Sigmoid colon (tissue), 7 donors: ENCODE data around the gene EPSTI1. TPM values are rescaled to one million over a fixed set of nuclear protein-coding genes. Genes with fewer than 3 reads are reported as not detected.

Experiments
- DNase-seq: peaks from one replicate; pipeline ENCODE4 v3.0.0-alpha.2; 2019
- H3K27ac ChIP-seq, 4 donors: fragments of 200-600 bp; sonication (generic); one replicate each; pipeline ENCODE4 v1.5.1; 2016 to 2019; ENCODE audit warnings: mild to moderate bottlenecking in 1 of 4
- H3K27me3 ChIP-seq, 3 donors: fragments of 200-600 bp; sonication (generic); one replicate each; pipeline ENCODE4 v1.5.1; 2019; ENCODE audit warnings: mild to moderate bottlenecking in 1 of 3
- H3K36me3 ChIP-seq, 4 donors: fragments of 200-600 bp; sonication (generic); one replicate each; pipeline ENCODE4 v1.5.1; 2016 to 2019
- H3K4me1 ChIP-seq, 4 donors: fragments of 200-600 bp; sonication (generic); one replicate each; pipeline ENCODE4 v1.5.1; 2017 to 2019
- H3K4me3 ChIP-seq, 4 donors: fragments of 200-600 bp; sonication (generic); one replicate each; pipeline ENCODE4 v1.5.1; 2017 to 2019; ENCODE audit warnings: mild to moderate bottlenecking in 2 of 4, moderate library complexity in 1 of 4
- H3K9me3 ChIP-seq, 4 donors: fragments of 200-600 bp in 3 of 4; sonication (generic) in 3 of 4; one replicate each; pipeline versions ENCODE4 v1.5.1 to v1.6.1; 2013 to 2019
- CTCF ChIP-seq, 4 experiments: fragments of 450-650 bp in 3 of 4; fragments of 200-600 bp in 1 of 4; IDR thresholded peaks; one replicate each; pipeline ENCODE4 v1.5.1; 2016 to 2019; ENCODE audit warnings: antibody characterized with exemption in 4 of 4, mild to moderate bottlenecking in 3 of 4, moderate library complexity in 2 of 4
- EP300 ChIP-seq, 4 donors: sonication (generic); formaldehyde crosslinking; IDR thresholded peaks; one replicate each; pipeline ENCODE4 v1.6.1; 2017; ENCODE audit warnings: antibody characterized with exemption in 4 of 4
- POLR2A ChIP-seq, 2 donors: fragments of 450-650 bp; IDR thresholded peaks; one replicate each; pipeline ENCODE4 v1.6.1; 2016; ENCODE audit warnings: antibody characterized with exemption in 2 of 2, mild to moderate bottlenecking in 2 of 2, moderate library complexity in 2 of 2
- POLR2AphosphoS5 ChIP-seq, 4 donors: sonication (generic); formaldehyde crosslinking; IDR thresholded peaks; one replicate each; pipeline ENCODE4 v1.6.1; 2017; ENCODE audit warnings: antibody characterized with exemption in 4 of 4
- WGBS, 2 donors: extraction: QIAGEN DNeasy Blood & Tissue Kit; methylation state at CpG; one replicate each; pipeline ENCODE4 v1.1.7; 2013; 5-methylcytosine and 5-hydroxymethylcytosine counted together
- intact Hi-C: fragments of 100-400 bp; cut with DNase I; formaldehyde crosslinking; loops from one replicate; pipeline ENCODE4 v1.15.1; 2023
- polyA plus RNA-seq, 3 donors: library from polyadenylated mRNA; stranded (reverse); fragments of 200-250 nt; gene quantifications; one replicate each; pipeline ENCODE4 v1.2.3, GENCODE V29; 2013
- total RNA-seq, 4 donors: library from RNA; depleted of rRNA; stranded (reverse); fragments of >200 nt; gene quantifications; one replicate each; pipeline ENCODE4 v1.1.0, GENCODE V29; 2016
- donor health status: healthy with polysubstance abuse.
- donor health status: Bipolar disorder and iron deficiency.
- donor health status: healthy.

The EPSTI1 gene
- total and polyA plus RNA-seq, 7 donors: 3.0 to 27.8 (median 6.6) TPM

GRCh38 chr13:42876270-42876714 is 115.7 kb downstream of the EPSTI1 start:
- intact Hi-C loops: no loop called here
- H3K27me3 ChIP-seq: no peaks in the 10 kb centered on the region
- no peak for TF ChIP-seq POLR2A (IDR thresholded peaks at IDR 0.05)
- TF ChIP-seq POLR2AphosphoS5 (IDR thresholded peaks at IDR 0.05): no peak
- no peak for TF ChIP-seq CTCF (IDR thresholded peaks at IDR 0.05)
- no peak for TF ChIP-seq EP300 (IDR thresholded peaks at IDR 0.05)
- H3K36me3 ChIP-seq: no peaks in the 10 kb centered on the region
- peaks cover 0 to 11% (median 4%) of the 10 kb centered on the region in 4 donors for H3K4me1 ChIP-seq
- no peak overlapping the region for H3K4me3 ChIP-seq
- H3K9me3 ChIP-seq: no peaks in the 10 kb centered on the region
- no peak overlapping the region for H3K27ac ChIP-seq
- no peak for DNase-seq
- WGBS, 2 donors: 49 to 69% methylated on average over 1 of the region's 1 CpG

GRCh38 chr13:42875475-42876269 is 116.4 kb downstream of the EPSTI1 start:
- Histone ChIP-seq H3K4me3 (no peak overlapping the region), H3K9me3 (no peaks in the 10 kb centered on the region), H3K27me3 (no peaks in the 10 kb centered on the region), H3K36me3 (no peaks in the 10 kb centered on the region), H3K27ac (no peak overlapping the region), H3K4me1 (peaks cover 0 to 11% (median 4%) of the 10 kb centered on the region in 4 donors)
- intact Hi-C loops: no loop called here
- no peak for TF ChIP-seq CTCF (IDR thresholded peaks at IDR 0.05)
- no peak for TF ChIP-seq POLR2AphosphoS5 (IDR thresholded peaks at IDR 0.05)
- WGBS, 2 donors: 79 to 84% methylated on average over 12 of the region's 12 CpGs
- no peak for DNase-seq

- 84 to 89% methylated on average over 2 of the region's 2 CpGs for WGBS, 2 donors
- no peak for DNase-seq
- Histone ChIP-seq H3K27ac (no peak overlapping the region), H3K4me1 (no peaks in the 10 kb centered on the region), H3K36me3 (no peaks in the 10 kb centered on the region), H3K9me3 (no peaks in the 10 kb centered on the region), H3K4me3 (no peak overlapping the region), H3K27me3 (no peaks in the 10 kb centered on the region)
- no peak for TF ChIP-seq POLR2AphosphoS5 (IDR thresholded peaks at IDR 0.05)
- TF ChIP-seq POLR2A (IDR thresholded peaks at IDR 0.05): no peak
- TF ChIP-seq CTCF (IDR thresholded peaks at IDR 0.05): no peak
- no peak for TF ChIP-seq EP300 (IDR thresholded peaks at IDR 0.05)
- intact Hi-C loops: no loop called here
These were observed 117.8 kb downstream of the EPSTI1 start for GRCh38 chr13:42874221-42874620.

GRCh38 chr13:42873081-42873480 is 119.0 kb downstream of the EPSTI1 start:
- no peaks in the 10 kb centered on the region for H3K27me3 ChIP-seq
- no peak overlapping the region for H3K27ac ChIP-seq
- H3K9me3 ChIP-seq: no peaks in the 10 kb centered on the region
- intact Hi-C loops: no loop called here
- TF ChIP-seq POLR2A (IDR thresholded peaks at IDR 0.05) (no peak), CTCF (IDR thresholded peaks at IDR 0.05) (no peak), EP300 (IDR thresholded peaks at IDR 0.05) (no peak)
- WGBS, 2 donors: 85% methylated on average over 8 of the region's 8 CpGs
- H3K36me3 ChIP-seq: no peaks in the 10 kb centered on the region
- H3K4me3 ChIP-seq: no peak overlapping the region
- no peaks in the 10 kb centered on the region for H3K4me1 ChIP-seq
- no peak for DNase-seq

GRCh38 chr13:42867232-42867631 is 124.8 kb downstream of the EPSTI1 start:
- no peaks in the 10 kb centered on the region for H3K27me3 ChIP-seq
- intact Hi-C loops: no loop called here
- H3K27ac ChIP-seq: no peak overlapping the region
- TF ChIP-seq POLR2AphosphoS5 (IDR thresholded peaks at IDR 0.05): no peak
- no peak for TF ChIP-seq POLR2A (IDR thresholded peaks at IDR 0.05)
- TF ChIP-seq EP300 (IDR thresholded peaks at IDR 0.05): no peak
- TF ChIP-seq CTCF (IDR thresholded peaks at IDR 0.05): no peak
- H3K36me3 ChIP-seq: no peaks in the 10 kb centered on the region
- WGBS, 2 donors: 73 to 83% methylated on average over 4 of the region's 4 CpGs
- no peak overlapping the region for H3K4me3 ChIP-seq
- H3K4me1 ChIP-seq: no peaks in the 10 kb centered on the region
- no peaks in the 10 kb centered on the region for H3K9me3 ChIP-seq
- DNase-seq: no peak
